Upper lobe of right lung (tissue), 1 donor: ENCODE results near the gene CDC25C. TPM values are rescaled to one million over a fixed set of nuclear protein-coding genes. Genes with fewer than 3 reads are reported as not detected.
"Not testable (repeated sequence)": the region's sequence is repeated elsewhere in the genome, so short reads cannot be mapped to it uniquely, and the experiment has no call there.

ENCODE experiments used
- ATAC-seq: fragments of 200-7000 bp; cut with Tn5 transposase; one replicate; pipeline ENCODE4 v1.9.1; 2020; ENCODE audit warnings: mild to moderate bottlenecking, moderate library complexity
- DNase-seq: peaks from one replicate; pipeline ENCODE4 v3.0.0-alpha.2; 2020
- H3K27ac ChIP-seq: fragments of 200-600 bp; one replicate; pipeline ENCODE4 v1.8.0; 2022
- H3K27me3 ChIP-seq: fragments of 200-600 bp; one replicate; pipeline ENCODE4 v1.8.0; 2022; ENCODE audit warnings: mild to moderate bottlenecking
- H3K36me3 ChIP-seq: fragments of 200-600 bp; one replicate; pipeline ENCODE4 v1.8.0; 2022
- H3K4me1 ChIP-seq: fragments of 200-600 bp; one replicate; pipeline ENCODE4 v1.8.0; 2022
- H3K4me3 ChIP-seq: fragments of 200-600 bp; one replicate; pipeline ENCODE4 v1.8.0; 2022; ENCODE audit warnings: mild to moderate bottlenecking
- H3K9me3 ChIP-seq: fragments of 200-600 bp; one replicate; pipeline ENCODE4 v1.8.0; 2022
- CTCF ChIP-seq: fragments of 200-600 bp; IDR thresholded peaks from one replicate; pipeline ENCODE4 v1.8.0; 2022; ENCODE audit warnings: antibody characterized with exemption
- intact Hi-C: fragments of 100-400 bp; cut with DNase I; formaldehyde crosslinking; loops from one replicate; pipeline ENCODE4 v1.11.0; 2022
- total RNA-seq: library from RNA; stranded (reverse); fragmentation: NEBNext Ultra II Directional; extraction: Animal tissue kit (Norgen Biotek cat#: 25700); gene quantifications from one replicate; pipeline ENCODE4 v1.2.1, GENCODE V29; 2021
- donor health status: DM: no; HTN: yes; CAD: no; lungs with severe emphysema.

Gene CDC25C
- total RNA-seq, 1 donor from 2014 or later = 0.29 TPM

- Histone ChIP-seq H3K4me3 (peak overlapping the region; percentile 71), H3K36me3 (peaks cover 26% of the 10 kb centered on the region), H3K9me3 (no peaks in the 10 kb centered on the region), H3K27ac (peak overlapping the region; percentile 99), H3K27me3 (no peaks in the 10 kb centered on the region), H3K4me1 (peaks cover 13% of the 10 kb centered on the region)
- no peak for DNase-seq
- intact Hi-C loops = no loop called here
- no peak for TF ChIP-seq CTCF
- peak; percentile 0 for ATAC-seq
These were observed 6.9 kb upstream of the CDC25C start for GRCh38 chr5:138338411-138339090.

GRCh38 chr5:138337685-138338410 lies 6.2 kb upstream of the CDC25C start, which contains the start of gene FAM53C:
Gene FAM53C (plus strand): TSS chr5:138338266. CDS start chr5:138341336, 3,070 bp downstream.
- intact Hi-C loops = no loop called here
- no peak for TF ChIP-seq CTCF
- peak within 1 kb of the TSS; percentile 71 for H3K4me3 ChIP-seq
- peak within 1 kb of the TSS; percentile 99 for H3K27ac ChIP-seq
- H3K36me3 ChIP-seq = peaks cover 19% of the 10 kb centered on the region
- peak; percentile 95 for ATAC-seq
- peak; percentile 96 for DNase-seq
- H3K9me3 ChIP-seq = no peaks in the 10 kb centered on the region
- H3K4me1 ChIP-seq = peaks cover 13% of the 10 kb centered on the region
- H3K27me3 ChIP-seq = no peaks in the 10 kb centered on the region

- peak; percentile 87 for DNase-seq
- Histone ChIP-seq H3K4me1 (peaks cover 17% of the 10 kb centered on the region), H3K27ac (peak overlapping the region; percentile 99), H3K36me3 (peaks cover 12% of the 10 kb centered on the region), H3K27me3 (no peaks in the 10 kb centered on the region), H3K9me3 (no peaks in the 10 kb centered on the region), H3K4me3 (peak overlapping the region; percentile 71)
- intact Hi-C loops = no loop called here
- peak; percentile 69 for ATAC-seq
- no peak for TF ChIP-seq CTCF
These were observed 5.5 kb upstream of the CDC25C start for GRCh38 chr5:138336952-138337684.

- peaks cover 23% of the 10 kb centered on the region for H3K4me1 ChIP-seq
- no peaks in the 10 kb centered on the region for H3K9me3 ChIP-seq
- H3K27me3 ChIP-seq = no peaks in the 10 kb centered on the region
- no peak overlapping the region for H3K4me3 ChIP-seq
- no peak for DNase-seq
- no peak for TF ChIP-seq CTCF
- ATAC-seq = no peak
- H3K36me3 ChIP-seq = no peaks in the 10 kb centered on the region
- intact Hi-C loops = no loop called here
- no peak overlapping the region for H3K27ac ChIP-seq
These were observed 3.4 kb upstream of the CDC25C start for GRCh38 chr5:138334867-138335447.

- no peak for DNase-seq
- no peak for ATAC-seq
- TF ChIP-seq CTCF = no peak
- H3K36me3 ChIP-seq = no peaks in the 10 kb centered on the region
- peaks cover 11% of the 10 kb centered on the region for H3K4me1 ChIP-seq
- peak overlapping the region; percentile 50 for H3K4me3 ChIP-seq
- H3K9me3 ChIP-seq = no peaks in the 10 kb centered on the region
- intact Hi-C loops = no loop called here
- H3K27ac ChIP-seq = no peak overlapping the region
- no peaks in the 10 kb centered on the region for H3K27me3 ChIP-seq
These were observed 673 bp downstream of the CDC25C start for GRCh38 chr5:138330813-138331448.

GRCh38 chr5:138318211-138318610 lies 13.4 kb downstream of the CDC25C start:
- H3K9me3 ChIP-seq, DNase-seq, H3K27ac ChIP-seq, H3K4me3 ChIP-seq, ATAC-seq, H3K36me3 ChIP-seq, H3K27me3 ChIP-seq, intact Hi-C loops, H3K4me1 ChIP-seq: not testable (repeated sequence)
